NT2/D1 (cell line): Measurements from ENCODE around the gene SMG5.

Experiments
- SUZ12 ChIP-seq: IDR thresholded peaks from 2 replicates; pipeline ENCODE4 v1.6.1; 2011; ENCODE audit not compliant: insufficient read length, insufficient read depth; ENCODE audit errors: extremely low read depth
- YY1 ChIP-seq: IDR thresholded peaks from 2 replicates; pipeline ENCODE4 v1.6.1; 2011; ENCODE audit not compliant: insufficient read length, insufficient read depth
- ZNF274 ChIP-seq: IDR thresholded peaks from 2 replicates; pipeline ENCODE4 v1.6.1; 2011; ENCODE audit warnings: mild to moderate bottlenecking, low read depth, low read length

- TF ChIP-seq SUZ12 (no peak), ZNF274 (no peak), YY1 (no peak)
Observed at GRCh38 chr1:156211243-156211642, 71.4 kb downstream of the SMG5 start.
